Measurements from ENCODE around the gene WDR43.

The WDR43 gene

GRCh38 chr2:28909655-28910353 is 15.3 kb downstream of the WDR43 start:
- DNase-seq = no peak

GRCh38 chr2:28915939-28916338 is 21.5 kb downstream of the WDR43 start:
- no peak for DNase-seq

GRCh38 chr2:28926847-28927246 is 32.4 kb downstream of the WDR43 start:
- DNase-seq = no peak

- DNase-seq = no peak
These were observed 33.0 kb downstream of the WDR43 start for GRCh38 chr2:28927469-28927868.

GRCh38 chr2:28927878-28928277 is 33.4 kb downstream of the WDR43 start:
- no peak for DNase-seq

GRCh38 chr2:28929581-28929980 is 35.1 kb downstream of the WDR43 start:
- no peak for DNase-seq

GRCh38 chr2:28930205-28930604 is 35.7 kb downstream of the WDR43 start:
- DNase-seq = no peak

- DNase-seq = no peak
These were observed 40.3 kb downstream of the WDR43 start for GRCh38 chr2:28934769-28935168.

GRCh38 chr2:28941008-28941407 is 46.5 kb downstream of the WDR43 start:
- DNase-seq = no peak

GRCh38 chr2:28944535-28945248 is 50.2 kb downstream of the WDR43 start:
- no peak for DNase-seq

GRCh38 chr2:28948160-28948559 is 53.7 kb downstream of the WDR43 start:
- no peak for DNase-seq

- DNase-seq = no peak
These were observed 54.7 kb downstream of the WDR43 start for GRCh38 chr2:28949190-28949589.

GRCh38 chr2:28949617-28950305 is 55.3 kb downstream of the WDR43 start:
- no peak for DNase-seq

GRCh38 chr2:28950941-28951630 is 56.6 kb downstream of the WDR43 start:
- no peak for DNase-seq

- no peak for DNase-seq
These were observed 57.7 kb downstream of the WDR43 start for GRCh38 chr2:28951910-28952835.

GRCh38 chr2:28952836-28953211 is 58.4 kb downstream of the WDR43 start:
- no peak for DNase-seq

GRCh38 chr2:28955467-28955866 is 61.0 kb downstream of the WDR43 start:
- no peak for DNase-seq

GRCh38 chr2:28956415-28956826 is 62.0 kb downstream of the WDR43 start:
- DNase-seq = no peak

GRCh38 chr2:28956890-28957289 is 62.4 kb downstream of the WDR43 start:
- no peak for DNase-seq

GRCh38 chr2:28958689-28959088 is 64.2 kb downstream of the WDR43 start:
- DNase-seq = peak; percentile 61

GRCh38 chr2:28960401-28960800 is 65.9 kb downstream of the WDR43 start:
- DNase-seq = no peak

- no peak for DNase-seq
These were observed 68.0 kb downstream of the WDR43 start for GRCh38 chr2:28962505-28962904.

Measured in NCI-H774 (cell line).